Measurements from ENCODE around the gene ASIC1. TPM values are rescaled to one million over a fixed set of nuclear protein-coding genes. Genes with fewer than 3 reads are reported as not detected.
A peak's percentile ranks its signal among the peaks of the same experiment; 100 is the strongest.

Gene ASIC1
- total RNA-seq = under 1 TPM; 0.91 to 0.98 TPM

DNA sequence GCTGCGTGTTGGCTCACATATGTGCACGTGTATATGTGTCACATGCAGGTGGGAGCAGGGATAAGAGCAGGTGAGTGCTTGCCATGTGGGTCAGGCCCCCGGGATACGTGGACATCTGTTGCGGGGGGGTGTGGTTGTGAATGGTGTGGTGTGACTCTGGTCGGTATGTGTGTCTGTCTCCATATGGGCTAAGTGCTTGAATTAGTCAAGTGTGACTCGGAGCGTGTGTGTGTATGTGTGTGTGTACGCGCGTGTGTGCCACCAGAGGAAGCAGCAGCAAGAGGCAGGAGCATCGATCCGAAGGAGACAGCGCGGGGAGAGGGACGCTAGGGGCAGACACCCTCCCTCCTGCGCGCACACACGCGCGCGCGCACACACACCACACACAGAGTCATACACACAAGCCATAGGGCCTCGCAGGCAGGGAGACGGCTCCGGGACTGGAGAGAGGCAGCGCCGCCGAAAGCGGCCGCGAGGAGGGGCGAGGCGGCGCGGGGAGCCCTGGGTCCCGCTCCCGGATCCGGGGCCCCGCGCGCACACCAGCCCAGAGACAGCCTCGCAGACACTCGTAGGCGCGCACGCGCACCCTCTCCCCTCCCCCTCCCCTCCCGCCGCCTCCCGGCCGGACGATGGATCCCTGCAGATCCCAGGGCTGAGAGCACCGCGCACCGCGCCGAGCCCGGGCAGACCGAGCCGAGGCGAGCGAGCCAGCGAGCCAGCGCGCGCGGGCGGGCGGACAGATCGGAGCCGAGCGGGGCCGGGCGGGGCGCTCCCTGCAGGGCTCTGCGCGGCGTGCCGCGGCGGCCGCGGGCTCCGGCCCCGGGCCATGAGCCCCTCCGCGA is at the start of gene ASIC1:
TSS of gene ASIC1 (plus strand) at position 597 of the 842 bp plus-strand sequence. CDS start 1,171 bp downstream, outside the sequence.
- Mint-ChIP-seq H3K4me1 (peaks cover 28% of the 10 kb centered on the region), H3K27me3 (peaks cover 56% of the 10 kb centered on the region), H3K4me3 (peak within 1 kb of the TSS; percentile 77), H3K9me3 (no peaks in the 10 kb centered on the region), H3K27ac (no peak within 1 kb of the TSS), H3K36me3 (ENCODE audit: low read depth) (no peaks in the 10 kb centered on the region)
- DNase-seq = peak; percentile 44
- POLR2A ChIA-PET = interaction anchor here (1.3 to 2.3 kb wide), 2 partner anchors 18 to 28 kb away, joined by 5 to 8 read pairs; partner anchors contain the start of gene SMARCD1
- CTCF ChIA-PET = interaction anchor here (0.9 to 4.8 kb wide), 12 partner anchors 10 to 164 kb away, joined by 3 to 78 read pairs (median 10); partner anchors contain the start of gene COX14

DNA sequence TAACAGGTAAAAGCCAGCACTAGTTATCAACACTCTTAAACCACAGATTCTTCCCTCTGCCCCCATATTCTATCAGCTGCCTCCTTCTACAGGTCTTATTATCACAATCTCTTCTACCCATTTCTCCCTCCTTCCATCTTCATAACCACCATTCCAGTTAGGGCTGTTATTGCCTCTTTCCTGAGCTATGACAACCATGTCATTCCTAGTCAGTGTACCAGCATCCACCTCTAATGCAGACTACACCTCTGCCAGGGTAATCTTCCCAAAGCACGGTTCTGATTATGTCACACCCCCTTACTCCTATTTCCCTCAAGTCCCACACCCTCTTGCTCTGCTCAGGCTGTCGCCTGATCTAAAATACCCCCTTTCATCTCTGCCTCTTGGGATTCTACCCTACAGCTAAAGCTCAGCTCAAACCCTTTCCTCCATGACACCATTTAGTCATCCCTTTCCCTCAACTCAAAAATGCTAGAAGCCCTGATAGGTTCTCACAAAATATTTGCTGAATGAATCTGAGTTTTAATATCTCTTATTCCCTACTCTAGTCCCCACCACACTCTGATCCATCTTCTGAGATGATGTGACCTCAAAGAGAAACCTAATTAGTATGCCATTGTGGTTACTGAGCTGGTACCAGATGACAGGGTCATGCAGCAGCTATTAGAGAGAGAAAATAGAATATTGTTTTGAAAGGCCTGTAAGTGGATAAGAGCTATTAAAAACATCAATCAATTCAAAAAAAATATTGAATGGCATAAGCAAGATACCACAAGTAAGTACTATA is 43.8 kb upstream of the ASIC1 start:
- H3K9me3 Mint-ChIP-seq = no peaks in the 10 kb centered on the region
- H3K4me3 Mint-ChIP-seq = no peak overlapping the region
- no peaks in the 10 kb centered on the region for H3K27me3 Mint-ChIP-seq
- DNase-seq = no peak
- peak overlapping the region; percentile 22 for H3K27ac Mint-ChIP-seq
- CTCF ChIA-PET = interaction anchor here (0.5 to 2.1 kb wide), 9 partner anchors 16 to 223 kb away, joined by 3 to 12 read pairs (median 3); no protein-coding TSS in a partner anchor
- H3K36me3 Mint-ChIP-seq (ENCODE audit: low read depth) = peaks cover 43% of the 10 kb centered on the region
- peaks cover 29% of the 10 kb centered on the region for H3K4me1 Mint-ChIP-seq
- POLR2A ChIA-PET = interaction anchor here (2.3 kb wide), 1 partner anchor 12 kb away, joined by 12 read pairs; the partner anchor contains the start of gene RACGAP1

DNA sequence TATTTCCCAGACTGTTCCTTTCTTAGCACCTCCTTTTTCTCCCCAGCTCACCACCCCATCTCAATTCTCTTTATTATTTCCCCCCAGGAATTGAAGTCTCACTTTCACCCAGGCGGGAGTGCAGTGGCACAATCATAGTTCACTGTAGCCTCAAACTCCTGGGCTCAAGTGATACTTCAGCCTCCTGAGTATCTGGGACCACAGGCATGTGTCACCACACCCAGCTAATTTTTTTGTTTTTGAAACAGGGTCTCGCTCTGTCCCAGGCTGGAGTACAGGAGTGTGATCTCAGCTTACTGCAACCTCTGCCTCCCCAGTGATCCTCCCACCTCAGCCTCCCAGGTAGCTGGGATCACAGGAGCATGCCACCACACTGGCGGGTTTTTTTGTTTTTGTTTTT is 43.1 kb upstream of the ASIC1 start:
- POLR2A ChIA-PET = interaction anchor here (2.3 kb wide), 1 partner anchor 11 kb away, joined by 12 read pairs; the partner anchor contains the start of gene RACGAP1
- no peaks in the 10 kb centered on the region for H3K9me3 Mint-ChIP-seq
- H3K36me3 Mint-ChIP-seq (ENCODE audit: low read depth) = peaks cover 47% of the 10 kb centered on the region
- peaks cover 33% of the 10 kb centered on the region for H3K4me1 Mint-ChIP-seq
- peak overlapping the region; percentile 22 for H3K27ac Mint-ChIP-seq
- DNase-seq = no peak
- no peaks in the 10 kb centered on the region for H3K27me3 Mint-ChIP-seq
- no peak overlapping the region for H3K4me3 Mint-ChIP-seq
- CTCF ChIA-PET = interaction anchor here (0.5 to 2.1 kb wide), 7 partner anchors 16 to 224 kb away, joined by 3 to 12 read pairs (median 4); no protein-coding TSS in a partner anchor

DNA sequence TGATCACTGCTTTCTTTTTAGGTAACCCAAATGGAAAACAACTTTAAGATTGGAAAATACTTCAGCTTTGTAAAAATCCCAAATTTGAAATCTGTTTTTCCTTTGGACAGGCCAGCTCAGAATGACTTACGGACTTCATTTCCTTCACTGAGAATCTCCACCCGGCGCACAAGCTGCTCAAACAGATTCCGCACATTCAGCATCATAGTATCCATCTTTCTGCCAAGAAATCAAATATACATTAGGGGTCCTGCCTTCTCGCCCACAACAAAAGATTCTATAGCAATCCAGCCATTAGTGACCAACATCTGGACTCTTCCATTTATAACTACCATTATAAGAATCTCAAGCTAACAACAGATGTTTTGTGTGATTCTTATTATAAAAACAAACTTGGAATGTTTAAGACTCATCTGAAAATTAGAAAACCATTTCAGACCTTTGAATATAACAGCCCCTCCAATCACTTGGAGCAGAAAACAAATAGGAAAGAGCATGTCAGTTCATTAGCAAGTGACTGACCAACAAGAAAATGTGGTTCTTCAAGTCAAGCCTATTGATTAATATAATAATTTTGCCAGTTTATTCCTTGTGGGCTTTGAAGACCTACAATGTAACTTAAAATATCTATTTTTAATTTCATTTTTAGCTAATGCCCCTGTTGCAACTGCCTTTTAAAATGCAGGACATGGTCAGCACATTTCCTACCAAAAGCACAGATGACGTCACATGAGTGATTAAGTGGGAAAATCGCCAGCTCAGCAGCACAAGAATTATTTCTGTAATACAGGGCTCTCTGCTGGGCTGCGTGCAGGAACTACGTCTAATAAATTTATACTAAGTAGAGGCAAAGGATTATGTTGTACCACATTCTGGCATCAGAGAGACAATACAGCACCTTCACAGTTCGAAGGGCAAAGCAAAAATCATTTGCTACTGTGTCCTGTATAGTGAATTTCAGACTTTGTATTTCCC is 40.6 kb upstream of the ASIC1 start:
- POLR2A ChIA-PET = interaction anchor here (1.1 kb wide), 1 partner anchor 40 kb away, joined by 4 read pairs; no protein-coding TSS in a partner anchor
- H3K27ac Mint-ChIP-seq = no peak overlapping the region
- CTCF ChIA-PET = interaction anchor here (0.8 to 5.2 kb wide), 8 partner anchors 8 to 71 kb away, joined by 3 to 26 read pairs (median 4); partner anchors contain the start of gene RACGAP1
- no peaks in the 10 kb centered on the region for H3K27me3 Mint-ChIP-seq
- peaks cover 42% of the 10 kb centered on the region for H3K4me1 Mint-ChIP-seq
- DNase-seq = no peak
- no peaks in the 10 kb centered on the region for H3K9me3 Mint-ChIP-seq
- H3K4me3 Mint-ChIP-seq = no peak overlapping the region
- H3K36me3 Mint-ChIP-seq (ENCODE audit: low read depth) = peaks cover 48% of the 10 kb centered on the region

DNA sequence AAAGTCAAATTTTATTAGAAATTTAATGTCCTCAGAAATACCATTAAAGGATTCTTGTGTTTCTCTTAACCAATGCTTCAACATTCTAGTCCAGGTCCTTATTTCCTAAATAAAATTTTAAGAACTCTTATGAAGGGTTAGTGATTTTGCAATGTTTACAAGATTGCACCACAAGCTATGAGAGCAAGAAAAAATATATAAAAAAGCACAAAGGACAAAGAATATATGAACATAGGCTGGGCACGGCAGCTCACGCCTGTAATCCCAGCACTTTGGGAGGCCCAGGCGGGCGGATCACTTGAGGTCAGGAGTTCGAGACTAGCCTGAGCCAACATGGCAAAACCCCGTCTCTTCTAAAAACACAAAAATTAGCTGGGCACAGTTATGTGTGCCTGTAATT is 39.8 kb upstream of the ASIC1 start:
- Mint-ChIP-seq H3K4me1 (peaks cover 46% of the 10 kb centered on the region), H3K27me3 (no peaks in the 10 kb centered on the region), H3K27ac (no peak overlapping the region), H3K4me3 (no peak overlapping the region), H3K9me3 (no peaks in the 10 kb centered on the region), H3K36me3 (ENCODE audit: low read depth) (peaks cover 52% of the 10 kb centered on the region)
- ChIA-PET POLR2A (no interaction called here), CTCF (interaction anchor here (1.2 to 5.2 kb wide), 6 partner anchors 11 to 72 kb away, joined by 3 to 26 read pairs (median 4); no protein-coding TSS in a partner anchor)
- DNase-seq = no peak

DNA sequence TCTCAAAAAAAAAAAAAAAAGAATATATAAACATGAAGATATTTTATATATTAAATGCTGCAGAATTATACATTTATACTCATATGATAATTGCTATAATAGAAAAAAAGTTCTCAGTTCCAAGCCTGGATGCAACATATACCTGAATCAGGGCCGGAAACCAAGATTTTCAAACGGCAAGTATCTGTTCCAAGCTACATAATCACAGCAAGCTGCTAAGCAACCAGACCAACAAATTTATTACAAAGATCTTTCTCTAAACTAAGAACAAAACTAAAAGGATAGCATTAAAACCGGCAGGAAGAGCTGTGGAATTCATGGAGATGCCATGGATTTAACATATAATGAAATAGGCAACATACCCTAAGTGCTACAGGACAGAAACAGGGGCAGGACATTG is 39.2 kb upstream of the ASIC1 start:
- Mint-ChIP-seq H3K27ac (no peak overlapping the region), H3K4me3 (no peak overlapping the region), H3K36me3 (ENCODE audit: low read depth) (peaks cover 56% of the 10 kb centered on the region), H3K9me3 (no peaks in the 10 kb centered on the region), H3K27me3 (no peaks in the 10 kb centered on the region), H3K4me1 (peaks cover 51% of the 10 kb centered on the region)
- ChIA-PET CTCF (interaction anchor here (0.6 to 5.2 kb wide), 9 partner anchors 11 to 256 kb away, joined by 3 to 26 read pairs (median 3); no protein-coding TSS in a partner anchor), POLR2A (interaction anchor here (1.0 kb wide), 1 partner anchor 25 kb away, joined by 3 read pairs; no protein-coding TSS in a partner anchor)
- DNase-seq = no peak

DNA sequence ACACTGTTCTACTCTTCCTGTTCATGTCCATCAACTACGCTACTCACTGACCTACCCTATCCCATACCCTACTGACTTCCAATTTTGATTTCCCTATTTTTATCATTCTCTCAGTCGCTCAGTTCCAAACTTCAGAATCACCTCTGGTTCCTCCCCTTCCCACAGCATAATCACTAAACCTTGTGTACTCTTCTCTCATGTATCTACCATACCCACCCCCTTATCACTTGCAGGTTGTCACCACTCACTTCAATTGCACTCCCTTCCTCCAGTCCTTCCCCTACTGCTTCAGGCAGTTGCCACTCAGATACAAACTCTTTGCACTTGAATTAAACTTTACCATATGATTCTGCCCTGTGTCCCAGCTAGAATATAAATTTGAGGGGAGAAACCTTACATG is 38.4 kb upstream of the ASIC1 start:
- POLR2A ChIA-PET = interaction anchor here (0.8 to 1.0 kb wide), 2 partner anchors 20 to 26 kb away, joined by 3 read pairs; no protein-coding TSS in a partner anchor

DNA sequence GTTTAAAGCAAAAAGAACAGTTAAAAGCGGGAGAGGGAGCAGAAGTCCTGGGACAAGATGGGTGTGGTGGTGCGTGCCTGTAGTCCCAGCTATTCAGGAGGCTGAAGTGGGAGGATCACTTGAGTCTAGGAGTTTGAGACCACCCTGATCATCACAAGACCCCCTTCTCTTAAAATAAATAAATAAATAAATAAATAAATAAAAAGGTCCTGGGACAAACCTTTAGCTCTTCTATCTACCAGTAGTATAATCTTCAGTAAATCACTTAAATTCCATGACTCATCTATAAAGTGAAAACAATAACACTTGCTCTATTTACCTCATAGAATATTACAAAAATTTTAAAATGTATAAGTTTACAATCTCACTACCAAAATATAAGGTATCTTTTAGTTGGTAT is 37.9 kb upstream of the ASIC1 start:
- ChIA-PET CTCF (interaction anchor here (0.9 to 5.2 kb wide), 3 partner anchors 20 to 74 kb away, joined by 4 to 26 read pairs (median 9); no protein-coding TSS in a partner anchor), POLR2A (interaction anchor here (0.8 kb wide), 1 partner anchor 19 kb away, joined by 3 read pairs; no protein-coding TSS in a partner anchor)
- Mint-ChIP-seq H3K4me3 (no peak overlapping the region), H3K4me1 (peaks cover 50% of the 10 kb centered on the region), H3K27ac (no peak overlapping the region), H3K27me3 (no peaks in the 10 kb centered on the region), H3K9me3 (no peaks in the 10 kb centered on the region), H3K36me3 (ENCODE audit: low read depth) (peaks cover 50% of the 10 kb centered on the region)
- no peak for DNase-seq

More for the DNA sequence above, 38.4 kb upstream of the ASIC1 start:
- Mint-ChIP-seq H3K4me1 (peaks cover 52% of the 10 kb centered on the region), H3K9me3 (no peaks in the 10 kb centered on the region), H3K4me3 (no peak overlapping the region), H3K27me3 (no peaks in the 10 kb centered on the region), H3K27ac (peak overlapping the region; percentile 16), H3K36me3 (ENCODE audit: low read depth) (peaks cover 50% of the 10 kb centered on the region)
- no peak for DNase-seq
- CTCF ChIA-PET = interaction anchor here (0.7 to 5.2 kb wide), 6 partner anchors 12 to 73 kb away, joined by 3 to 26 read pairs (median 4); no protein-coding TSS in a partner anchor

DNA sequence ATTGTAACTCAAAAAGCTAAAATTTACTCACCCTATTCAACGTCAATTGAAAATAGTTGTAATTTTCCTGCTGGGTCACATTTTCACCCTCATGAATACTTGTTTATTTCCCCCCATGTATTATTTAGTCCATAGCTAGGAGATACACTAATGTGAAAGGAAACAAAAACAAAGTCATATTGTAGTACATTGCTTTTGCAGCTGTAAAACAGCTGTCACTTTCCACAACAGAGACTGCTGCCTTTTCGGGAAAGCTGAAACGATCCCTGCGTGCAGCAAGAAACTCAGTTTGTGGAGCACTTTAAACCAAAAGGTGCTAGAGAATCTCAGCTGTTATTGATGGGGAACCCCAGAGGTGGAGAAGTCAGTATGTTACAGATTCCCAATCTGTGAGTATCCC is 36.4 kb upstream of the ASIC1 start:
- ChIA-PET POLR2A (no interaction called here), CTCF (interaction anchor here (0.6 to 5.2 kb wide), 9 partner anchors 11 to 794 kb away, joined by 3 to 26 read pairs (median 4); no protein-coding TSS in a partner anchor)
- H3K4me3 Mint-ChIP-seq = no peak overlapping the region
- H3K4me1 Mint-ChIP-seq = peaks cover 58% of the 10 kb centered on the region
- peaks cover 52% of the 10 kb centered on the region for H3K36me3 Mint-ChIP-seq (ENCODE audit: low read depth)
- no peak for DNase-seq
- H3K9me3 Mint-ChIP-seq = peaks cover 2% of the 10 kb centered on the region
- no peaks in the 10 kb centered on the region for H3K27me3 Mint-ChIP-seq
- no peak overlapping the region for H3K27ac Mint-ChIP-seq

DNA sequence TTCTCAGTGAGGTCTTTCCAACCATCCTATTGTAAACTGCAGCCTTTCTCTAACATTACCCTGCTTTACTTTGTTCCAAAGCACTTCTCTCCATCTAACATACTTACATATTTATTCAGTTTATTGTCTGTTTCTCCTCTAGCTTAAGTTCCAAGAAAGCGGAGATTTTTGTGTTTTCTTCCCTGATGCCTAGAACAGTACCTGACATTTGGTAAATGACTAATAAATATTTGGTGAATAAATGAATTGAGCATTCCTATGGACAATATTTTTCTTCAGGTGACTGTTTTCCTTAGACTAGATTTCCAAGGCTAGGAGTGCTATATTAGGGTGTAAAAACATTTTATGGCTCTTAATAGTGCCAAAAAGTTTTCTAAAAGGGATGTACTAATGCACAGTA is 34.5 kb upstream of the ASIC1 start:
- no peak overlapping the region for H3K4me3 Mint-ChIP-seq
- no peak for DNase-seq
- H3K27me3 Mint-ChIP-seq = peaks cover under 1% of the 10 kb centered on the region
- POLR2A ChIA-PET = interaction anchor here (0.7 kb wide), 1 partner anchor 9 kb away, joined by 3 read pairs; no protein-coding TSS in a partner anchor
- no peak overlapping the region for H3K27ac Mint-ChIP-seq
- CTCF ChIA-PET = no interaction called here
- H3K4me1 Mint-ChIP-seq = peaks cover 57% of the 10 kb centered on the region
- peaks cover 2% of the 10 kb centered on the region for H3K9me3 Mint-ChIP-seq
- peaks cover 48% of the 10 kb centered on the region for H3K36me3 Mint-ChIP-seq (ENCODE audit: low read depth)

DNA sequence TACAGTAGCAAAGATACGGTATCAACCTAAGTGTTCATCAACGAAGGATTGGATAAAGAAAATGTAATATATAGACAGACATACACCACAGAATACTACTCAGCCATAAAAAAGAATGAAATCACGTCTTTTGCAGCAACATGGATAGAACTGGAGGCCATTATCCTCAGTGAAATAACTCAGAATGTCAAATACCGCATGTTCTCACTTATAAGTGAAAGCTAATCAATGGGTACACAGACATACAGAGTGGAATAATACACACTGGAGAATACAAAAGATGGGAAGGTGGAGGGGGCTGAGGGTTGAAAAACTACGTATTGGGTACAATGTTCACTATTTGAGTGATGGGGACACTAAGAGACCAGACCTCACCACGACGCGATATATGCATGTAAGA is 33.2 kb upstream of the ASIC1 start:
- Mint-ChIP-seq H3K27me3 (peaks cover 2% of the 10 kb centered on the region), H3K9me3 (peaks cover 2% of the 10 kb centered on the region), H3K36me3 (ENCODE audit: low read depth) (peaks cover 37% of the 10 kb centered on the region), H3K27ac (peak overlapping the region; percentile 96), H3K4me1 (peaks cover 47% of the 10 kb centered on the region), H3K4me3 (peak overlapping the region; percentile 94)
- POLR2A ChIA-PET = interaction anchor here (0.6 to 2.8 kb wide), 13 partner anchors 11 to 1083 kb away, joined by 3 to 12 read pairs (median 7); partner anchors contain the start of genes BCDIN3D, COX14, LIMA1 and SMARCD1
- DNase-seq = no peak
- CTCF ChIA-PET = interaction anchor here (0.7 to 4.0 kb wide), 7 partner anchors 13 to 87 kb away, joined by 3 to 21 read pairs (median 9); partner anchors contain the start of genes COX14 and SMARCD1
